Mesenteric fat pad (tissue), 1 donor: ENCODE measurements around the gene SMAP1. TPM values are rescaled to one million over a fixed set of nuclear protein-coding genes. Genes with fewer than 3 reads are reported as not detected.
"Not testable (repeated sequence)": the region's sequence is repeated elsewhere in the genome, so short reads cannot be mapped to it uniquely, and the experiment has no call there.

Source experiments
- DNase-seq: peaks from one replicate; pipeline ENCODE4 v3.0.0-alpha.2; 2020; ENCODE audit warnings: low spot score
- total RNA-seq: library from RNA; stranded (reverse); fragmentation: NEBNext Ultra II Directional; extraction: Animal tissue kit (Norgen Biotek cat#: 25700); gene quantifications from one replicate; pipeline ENCODE4 v1.2.1, GENCODE V29; 2021
- donor health status: DM: yes; HTN: yes; CAD: no.

Gene SMAP1
- total RNA-seq, 1 donor from 2014 or later, result 27.6 TPM

DNA sequence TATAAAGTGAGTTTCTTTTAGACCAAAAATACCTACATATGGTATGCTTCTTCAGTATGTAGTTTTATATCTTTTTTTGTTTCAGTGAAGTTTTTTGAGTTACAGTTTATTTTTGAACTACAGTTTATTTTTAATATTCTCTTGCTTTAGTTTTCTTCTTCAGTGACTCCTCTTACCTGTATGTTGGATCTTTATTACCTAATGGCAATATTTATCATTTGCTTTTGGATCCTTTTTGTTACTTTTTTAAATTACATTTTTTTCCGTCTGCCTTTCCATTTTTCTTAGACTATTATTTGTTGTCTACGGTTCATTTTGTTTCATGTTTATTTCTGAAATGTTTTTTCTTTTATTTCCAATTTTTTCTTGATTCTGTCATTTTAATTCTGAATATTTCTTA is 71.9 kb downstream of the SMAP1 start:
- no peak for DNase-seq

DNA sequence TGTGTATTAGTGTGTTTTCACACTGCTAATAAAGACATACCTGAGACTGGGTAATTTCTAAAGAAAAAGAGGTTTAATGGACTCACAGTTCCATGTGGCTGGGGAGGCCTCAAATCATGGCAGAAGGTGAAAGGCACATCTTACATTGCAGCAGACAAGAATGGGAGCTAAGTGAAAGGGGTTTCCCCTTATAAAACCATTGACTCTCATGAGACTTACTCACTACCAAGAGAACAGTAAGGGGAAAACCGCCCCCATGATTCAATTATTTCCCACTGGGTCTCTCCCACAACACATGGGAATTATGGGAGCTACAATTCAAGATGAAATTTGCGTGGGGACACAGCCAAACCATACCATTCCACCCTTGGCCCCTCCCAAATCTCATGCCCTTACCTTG is 73.1 kb downstream of the SMAP1 start:
- not testable (repeated sequence) for DNase-seq

DNA sequence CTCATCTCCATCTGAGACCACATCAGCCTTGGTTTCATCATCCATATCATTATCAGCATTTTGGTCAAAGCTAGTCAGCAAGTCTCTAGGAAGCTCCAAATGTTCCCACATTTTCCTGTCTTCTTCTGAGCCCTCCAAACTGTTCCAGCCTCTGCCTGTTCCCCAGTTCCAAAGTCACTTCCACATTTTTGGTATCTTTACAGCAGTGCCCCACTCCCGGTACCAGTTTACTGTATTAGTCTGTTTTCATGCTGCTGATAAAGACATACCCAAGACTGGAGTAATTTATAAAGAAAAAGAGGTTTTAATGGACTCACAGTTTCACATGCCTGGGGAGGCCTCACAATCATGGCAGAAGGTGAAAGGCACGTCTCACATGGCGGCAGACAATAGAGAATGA is 74.8 kb downstream of the SMAP1 start:
- not testable (repeated sequence) for DNase-seq

DNA sequence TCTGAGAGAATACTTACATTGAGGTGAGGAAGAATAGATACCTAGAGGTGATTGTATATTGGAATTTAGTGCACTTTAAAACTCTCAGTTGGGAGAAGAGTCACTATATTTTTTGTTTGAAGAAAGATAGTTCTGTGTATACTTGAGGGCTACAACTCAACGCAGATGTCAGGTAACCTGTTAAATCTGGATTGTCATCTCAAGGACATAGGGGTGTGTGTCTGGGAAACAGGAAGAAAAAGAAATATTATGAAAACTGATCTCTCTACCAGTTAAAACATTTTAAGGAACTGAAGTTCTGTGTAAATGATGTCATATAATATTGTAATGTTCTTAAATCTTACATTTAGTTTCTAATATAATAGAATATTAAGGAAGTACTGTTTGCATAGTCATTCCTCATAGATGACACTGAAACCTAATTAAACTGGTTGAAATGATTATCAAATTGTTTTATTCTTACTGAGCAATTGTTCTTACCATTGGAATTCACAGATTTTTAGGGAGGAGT is 86.2 kb downstream of the SMAP1 start:
- no peak for DNase-seq

GRCh38 chr6:70758883-70759282 is 91.2 kb downstream of the SMAP1 start:
- DNase-seq, result no peak

- DNase-seq, result no peak
Measured at GRCh38 chr6:70763754-70764510, 96.2 kb downstream of the SMAP1 start.

- no peak for DNase-seq
Measured at GRCh38 chr6:70764706-70765105, 97.0 kb downstream of the SMAP1 start.

DNA sequence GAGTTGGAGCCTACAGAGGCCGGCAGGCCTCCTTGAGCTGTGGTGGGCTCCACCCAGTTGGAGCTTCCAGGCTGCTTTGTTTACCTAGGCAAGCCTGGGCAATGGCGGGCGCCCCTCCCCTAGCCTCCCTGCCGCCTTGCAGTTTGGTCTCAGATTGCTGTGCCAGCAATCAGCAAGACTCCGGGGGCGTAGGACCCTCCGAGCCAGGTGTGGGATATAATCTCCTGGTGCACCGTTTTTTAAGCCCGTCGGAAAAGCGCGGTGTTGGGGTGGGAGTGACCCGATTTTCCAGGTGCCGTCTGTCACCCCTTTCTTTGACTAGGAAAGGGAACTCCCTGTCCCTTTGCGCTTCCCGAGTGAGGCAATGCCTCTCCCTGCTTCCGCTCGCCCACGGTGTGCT is 103.7 kb downstream of the SMAP1 start:
- DNase-seq, result not testable (repeated sequence)

DNA sequence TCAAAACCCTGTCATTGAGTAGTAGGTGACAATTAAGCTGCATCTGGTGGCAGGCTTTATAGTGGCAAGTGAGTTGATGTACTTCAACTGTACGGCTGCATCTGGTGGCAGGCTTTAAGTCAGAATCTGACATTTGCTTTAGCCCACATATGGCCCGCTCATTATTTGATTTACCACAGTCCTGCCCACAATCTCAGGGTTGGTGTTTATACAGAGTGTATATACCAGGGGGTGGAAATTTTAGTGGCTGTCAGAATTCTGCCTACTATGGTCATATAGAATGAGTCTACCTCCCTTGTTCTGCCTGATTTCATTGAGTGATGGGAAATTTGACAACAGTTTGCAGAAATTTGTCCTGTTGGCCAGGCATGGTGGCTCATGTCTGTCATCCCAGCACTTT is 112.3 kb downstream of the SMAP1 start:
- no peak for DNase-seq

- no peak for DNase-seq
Measured at GRCh38 chr6:70790483-70791224, 123.0 kb downstream of the SMAP1 start.

DNA sequence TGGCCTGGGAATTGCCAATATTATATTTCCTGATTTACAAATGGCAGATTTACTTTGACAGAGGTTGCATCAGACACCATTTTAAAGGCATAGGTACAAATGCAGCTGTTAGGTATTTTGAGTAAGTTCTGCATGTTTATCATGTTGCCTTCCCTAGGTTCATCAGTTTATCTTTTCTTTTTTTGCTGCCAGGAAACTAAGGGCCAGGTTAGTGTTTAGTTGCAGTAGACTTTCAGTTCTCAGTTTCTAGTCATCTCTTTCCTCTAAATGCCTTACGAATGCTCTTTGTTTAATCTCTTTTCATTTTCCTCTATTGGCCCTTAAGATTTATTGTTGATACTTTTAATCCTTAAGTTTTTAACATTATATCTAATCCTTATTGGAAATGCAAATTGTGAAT is 129.9 kb downstream of the SMAP1 start:
- DNase-seq, result no peak

GRCh38 chr6:70806086-70806485 is 138.4 kb downstream of the SMAP1 start:
- DNase-seq, result no peak

DNA sequence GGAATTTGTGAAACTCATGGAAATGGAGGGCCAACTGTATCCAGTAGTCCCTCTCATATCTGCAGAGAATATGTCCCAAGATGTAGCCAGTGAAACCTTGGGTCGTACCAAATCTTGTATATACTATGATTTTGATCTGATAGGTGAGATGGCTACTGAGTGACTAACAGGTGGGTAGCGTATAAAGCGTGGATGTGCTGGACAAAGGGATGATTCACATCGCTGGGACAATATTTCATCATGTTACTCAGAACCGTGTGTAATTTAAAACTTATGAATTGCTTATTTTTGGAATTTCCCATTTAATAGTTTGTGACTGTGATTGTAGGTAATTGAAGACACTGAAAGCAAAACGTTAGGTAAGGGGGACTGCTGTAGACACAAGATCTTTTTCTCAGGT is 144.1 kb downstream of the SMAP1 start:
- DNase-seq, result no peak

DNA sequence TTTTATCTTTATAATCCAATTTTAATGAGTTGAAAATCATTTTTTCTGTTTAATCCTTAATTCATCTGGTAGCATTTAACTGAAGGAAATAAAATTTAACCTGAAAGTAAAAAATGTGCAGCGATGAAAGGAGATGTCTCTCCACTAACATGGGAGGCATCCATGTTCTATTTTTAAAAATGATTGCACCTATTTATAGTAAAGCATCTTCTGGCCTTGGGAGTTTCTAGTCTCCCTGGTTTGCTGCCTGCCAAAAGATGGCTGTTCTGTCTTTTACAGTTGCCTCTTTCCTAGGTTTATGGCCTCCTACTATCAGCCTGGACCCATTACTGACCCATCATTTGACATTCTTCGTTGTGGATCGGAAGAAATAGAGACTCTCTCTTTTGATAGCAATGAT is 146.2 kb downstream of the SMAP1 start:
- DNase-seq, result no peak

- DNase-seq, result no peak
Measured at GRCh38 chr6:70819646-70820045, 152.0 kb downstream of the SMAP1 start.

DNA sequence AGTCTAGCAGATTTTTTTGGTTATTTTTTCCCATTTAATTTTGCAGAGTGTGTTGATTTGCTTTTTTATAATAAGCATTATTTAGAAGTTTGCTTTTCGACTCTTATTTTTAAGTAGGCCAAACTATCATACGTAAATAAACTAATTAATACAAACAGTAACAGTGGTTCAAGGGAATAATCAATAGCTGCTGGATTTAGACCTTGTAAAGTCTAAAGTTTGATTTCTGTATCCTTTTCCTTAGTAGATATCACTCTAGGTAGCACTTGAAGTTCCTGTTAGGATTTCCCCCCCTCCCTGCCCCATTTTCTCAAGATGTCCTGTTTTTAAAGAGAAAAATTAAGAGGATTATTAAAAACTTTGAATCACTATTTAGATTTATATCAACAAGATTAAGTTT is 153.1 kb downstream of the SMAP1 start:
- no peak for DNase-seq

- DNase-seq, result no peak
Measured at GRCh38 chr6:70821751-70822150, 154.1 kb downstream of the SMAP1 start.

- no peak for DNase-seq
Measured at GRCh38 chr6:70823651-70824050, 156.0 kb downstream of the SMAP1 start.

- no peak for DNase-seq
Measured at GRCh38 chr6:70831427-70831826, 163.7 kb downstream of the SMAP1 start.

- no peak for DNase-seq
Measured at GRCh38 chr6:70834520-70834919, 166.8 kb downstream of the SMAP1 start.

- no peak for DNase-seq
Measured at GRCh38 chr6:70838907-70839285, 171.2 kb downstream of the SMAP1 start.
